Astrocyte of the spinal cord (primary cell): ENCODE data around the gene RPS28.
"Not testable (repeated sequence)": the region's sequence is repeated elsewhere in the genome, so short reads cannot be mapped to it uniquely, and the experiment has no call there.

ENCODE experiments used
- DNase-seq: peaks from one replicate; pipeline ENCODE4 v3.0.0; 2011; ENCODE audit warnings: low read depth, low spot score
- H3K4me3 ChIP-seq: 2 replicates; pipeline ENCODE4 v1.5.1; 2011; ENCODE audit warnings: low read depth, mild to moderate bottlenecking, low read length, moderate library complexity
- in situ Hi-C: cut with HindIII; loops from 2 replicates; pipeline ENCODE4 v1.10.0; 2017; ENCODE audit warnings: low sequenced_read_pairs
- TF ChIP-seq, protein P1 (sequence below): IDR thresholded peaks from 2 replicates; pipeline ENCODE4 v1.5.1; 2012; ENCODE audit warnings: low read depth, mild to moderate bottlenecking, low read length, inconsistent platforms

The RPS28 gene

DNA sequence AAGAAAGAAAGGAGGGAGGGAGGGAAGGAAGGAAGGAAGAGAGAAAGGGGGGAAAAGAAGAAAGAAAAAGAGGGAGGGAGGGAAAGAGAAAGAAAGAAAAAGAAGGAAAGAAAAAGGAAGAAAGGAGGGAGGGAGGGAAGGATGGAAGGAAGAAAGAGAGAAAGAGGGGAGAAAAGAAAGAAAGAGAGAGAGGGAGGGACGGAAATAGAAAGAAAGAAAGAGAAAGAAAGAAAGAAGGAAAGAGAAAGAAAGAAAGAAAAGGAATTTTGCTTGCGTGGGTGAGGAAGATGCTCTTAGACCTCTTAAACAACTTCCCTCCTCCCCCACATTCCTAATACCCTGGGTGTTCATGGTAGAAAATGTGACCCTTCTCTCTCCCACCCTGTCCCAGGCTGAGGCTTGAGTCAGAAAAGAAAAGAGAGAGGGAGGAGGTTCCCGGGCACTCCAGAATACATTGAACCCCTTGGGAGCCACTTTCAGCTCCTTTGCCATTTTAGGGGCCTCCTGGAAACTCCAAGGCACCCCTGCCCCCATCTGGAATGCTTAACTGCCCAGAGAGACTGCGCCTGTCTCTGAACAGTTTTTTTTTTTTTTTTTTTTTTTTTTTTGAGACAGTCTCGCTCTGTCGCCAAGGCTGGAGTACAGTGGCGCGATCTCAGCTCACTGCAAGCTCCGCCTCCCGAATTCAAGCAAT lies 31.0 kb downstream of the RPS28 start:
- TF ChIP-seq, protein P1, sequence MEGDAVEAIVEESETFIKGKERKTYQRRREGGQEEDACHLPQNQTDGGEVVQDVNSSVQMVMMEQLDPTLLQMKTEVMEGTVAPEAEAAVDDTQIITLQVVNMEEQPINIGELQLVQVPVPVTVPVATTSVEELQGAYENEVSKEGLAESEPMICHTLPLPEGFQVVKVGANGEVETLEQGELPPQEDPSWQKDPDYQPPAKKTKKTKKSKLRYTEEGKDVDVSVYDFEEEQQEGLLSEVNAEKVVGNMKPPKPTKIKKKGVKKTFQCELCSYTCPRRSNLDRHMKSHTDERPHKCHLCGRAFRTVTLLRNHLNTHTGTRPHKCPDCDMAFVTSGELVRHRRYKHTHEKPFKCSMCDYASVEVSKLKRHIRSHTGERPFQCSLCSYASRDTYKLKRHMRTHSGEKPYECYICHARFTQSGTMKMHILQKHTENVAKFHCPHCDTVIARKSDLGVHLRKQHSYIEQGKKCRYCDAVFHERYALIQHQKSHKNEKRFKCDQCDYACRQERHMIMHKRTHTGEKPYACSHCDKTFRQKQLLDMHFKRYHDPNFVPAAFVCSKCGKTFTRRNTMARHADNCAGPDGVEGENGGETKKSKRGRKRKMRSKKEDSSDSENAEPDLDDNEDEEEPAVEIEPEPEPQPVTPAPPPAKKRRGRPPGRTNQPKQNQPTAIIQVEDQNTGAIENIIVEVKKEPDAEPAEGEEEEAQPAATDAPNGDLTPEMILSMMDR = no peak
- in situ Hi-C loops = no loop called here
- no peak for DNase-seq
- H3K4me3 ChIP-seq = no peak overlapping the region

DNA sequence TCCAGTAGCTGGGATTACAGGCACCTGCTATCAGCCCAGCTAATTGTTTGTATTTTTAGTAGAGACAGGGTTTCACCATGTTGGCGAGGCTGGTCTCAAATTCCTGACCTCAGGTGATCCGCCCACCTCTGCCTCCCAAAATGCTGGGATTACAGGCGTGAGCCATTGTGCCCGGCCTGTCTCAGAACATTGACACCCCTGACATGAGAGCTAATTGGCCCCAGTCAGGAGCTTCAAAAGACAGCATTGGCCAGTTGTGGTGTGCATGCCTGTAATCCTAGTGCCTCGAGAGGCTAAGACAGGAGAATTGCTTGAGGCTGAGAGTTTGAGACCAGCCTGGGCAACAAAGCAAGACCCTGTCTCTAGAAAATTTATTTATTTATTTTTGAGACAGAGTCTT lies 31.5 kb downstream of the RPS28 start:
- in situ Hi-C loops, H3K4me3 ChIP-seq, DNase-seq: not testable (repeated sequence)

DNA sequence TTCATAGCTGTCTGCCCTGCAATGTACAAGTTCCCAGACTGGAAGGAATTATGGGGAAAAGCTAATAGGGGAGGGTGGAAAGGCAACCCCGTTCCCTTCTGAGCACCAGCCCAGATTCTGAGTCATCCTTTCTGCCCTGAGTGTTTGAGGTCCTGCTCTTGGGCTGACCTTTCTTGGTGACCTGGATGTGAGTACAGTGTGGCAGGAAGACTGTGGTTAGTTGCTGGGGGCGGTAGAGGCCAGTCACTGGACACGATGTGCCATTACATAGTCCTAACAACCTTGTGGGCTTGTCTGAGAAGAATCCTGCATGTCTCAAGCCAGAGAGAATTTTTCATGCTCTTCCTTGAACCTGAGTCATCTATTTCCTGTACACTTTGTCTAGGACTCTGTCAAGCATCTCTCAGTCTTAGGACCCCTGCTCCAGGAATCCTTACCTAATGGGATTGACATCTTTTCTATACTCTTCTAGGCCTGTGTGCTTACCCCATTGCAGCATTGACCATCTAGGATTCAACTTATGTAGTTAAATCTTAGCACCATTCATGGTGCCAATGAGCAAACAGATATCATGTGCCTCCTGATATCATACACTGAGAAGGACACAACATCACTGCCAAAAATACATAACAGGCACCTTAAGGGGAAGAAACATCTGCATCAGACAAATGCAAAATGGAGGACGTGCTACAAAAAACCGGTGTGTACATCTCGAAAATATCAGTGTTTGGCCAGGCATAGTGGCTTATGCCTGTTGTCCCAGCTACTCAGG lies 34.5 kb downstream of the RPS28 start:
- DNase-seq = peak; percentile 97
- no peak overlapping the region for H3K4me3 ChIP-seq
- TF ChIP-seq, protein P1 = no peak
- in situ Hi-C loops = no loop called here

DNA sequence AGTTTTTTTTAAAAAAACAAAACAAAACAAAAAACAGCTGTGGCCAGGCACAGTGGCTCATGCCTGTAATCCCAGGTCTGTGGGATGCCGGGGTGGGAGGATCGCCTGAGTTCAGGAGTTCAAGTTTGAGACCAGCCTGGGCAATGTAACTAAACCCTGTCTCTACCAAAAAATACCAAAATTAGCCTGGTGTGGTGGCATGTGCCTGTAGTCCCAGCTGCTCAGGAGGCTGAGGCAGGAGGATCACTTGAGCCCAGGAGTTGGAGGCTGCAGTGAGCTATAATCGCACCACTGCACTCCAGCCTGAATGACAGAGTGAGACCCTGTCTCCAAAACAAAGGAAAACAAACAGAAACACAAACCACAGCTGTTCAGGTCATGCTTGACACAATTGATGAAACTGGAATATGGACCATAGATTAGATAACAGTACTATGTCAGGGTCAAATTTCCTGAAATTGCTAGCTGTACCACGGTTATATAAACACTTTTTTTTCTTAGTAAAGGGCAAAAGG lies 35.8 kb downstream of the RPS28 start:
- in situ Hi-C loops = no loop called here
- TF ChIP-seq, protein P1 = no peak
- no peak for DNase-seq
- no peak overlapping the region for H3K4me3 ChIP-seq

DNA sequence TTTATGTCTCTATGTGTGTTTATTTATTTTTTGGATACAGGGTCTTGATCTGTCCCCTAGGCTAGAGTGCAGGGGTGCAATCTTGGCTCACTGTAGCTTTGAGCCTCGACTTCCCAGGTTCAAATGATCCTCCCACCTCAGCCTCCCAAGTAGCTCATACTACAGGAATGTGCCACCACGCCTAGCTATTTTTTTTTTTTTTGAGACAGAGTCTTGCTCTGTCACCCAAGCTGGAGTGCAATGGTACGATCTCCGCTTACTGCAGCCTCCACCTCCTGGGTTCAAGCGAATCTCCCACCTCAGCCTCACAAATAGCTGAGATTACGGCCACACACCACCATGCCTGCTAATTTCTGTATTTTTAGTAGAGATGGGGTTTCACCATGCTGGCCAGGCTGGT lies 37.7 kb downstream of the RPS28 start:
- TF ChIP-seq, protein P1 = no peak
- no peak for DNase-seq
- no peak overlapping the region for H3K4me3 ChIP-seq
- in situ Hi-C loops = no loop called here

DNA sequence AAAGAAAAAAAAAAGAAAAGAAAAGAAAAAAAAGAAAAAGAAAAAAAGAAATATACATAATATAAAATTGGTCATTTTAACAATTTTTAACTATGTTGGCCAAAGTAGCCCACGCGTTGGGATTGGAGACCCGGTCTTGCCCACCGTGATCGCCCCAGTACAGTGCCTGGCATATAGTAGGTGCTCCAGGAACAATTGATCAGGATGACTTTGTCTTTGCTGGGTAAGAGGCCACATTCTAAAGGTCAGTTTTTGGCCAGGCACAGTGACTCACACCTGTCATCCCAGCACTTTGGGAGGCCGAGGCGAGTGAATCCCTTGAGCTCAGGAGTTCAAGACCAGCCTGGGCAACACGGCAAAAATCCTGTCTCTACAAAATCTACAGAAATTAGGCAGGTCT lies 38.9 kb downstream of the RPS28 start:
- in situ Hi-C loops = no loop called here
- DNase-seq = no peak
- TF ChIP-seq, protein P1 = no peak
- H3K4me3 ChIP-seq = no peak overlapping the region
